Effector memory CD8-positive, alpha-beta T cell (primary cell): ENCODE data around the gene SCML1.
A peak's percentile ranks its signal among the peaks of the same experiment; 100 is the strongest.

Experiments used
- ATAC-seq: fragments of 150-1000 bp; cut with Tn5 transposase; replicated peaks from 2 replicates; pipeline ENCODE4 v1.10.0; 2021; ENCODE audit warnings: mild to moderate bottlenecking, moderate library complexity
- DNase-seq, 3 experiments: peaks; one replicate each; pipeline ENCODE4 v3.0.0; 2021
- H3K27ac Mint-ChIP-seq, 2 donors: one replicate each; pipeline ENCODE4 v1.8.0; 2022; ENCODE audit warnings: mild to moderate bottlenecking in 2 of 2, mixed read lengths in 2 of 2, moderate library complexity in 2 of 2
- H3K27me3 Mint-ChIP-seq, 2 donors: one replicate each; pipeline ENCODE4 v1.8.0; 2022; ENCODE audit warnings: mixed read lengths in 2 of 2
- H3K36me3 Mint-ChIP-seq: one replicate; pipeline ENCODE4 v1.8.0; 2022; ENCODE audit warnings: mild to moderate bottlenecking, moderate library complexity, mixed read lengths; ENCODE audit not compliant: insufficient read depth
- H3K4me1 Mint-ChIP-seq, 2 donors: one replicate each; pipeline ENCODE4 v1.8.0; 2022; ENCODE audit warnings: low read depth in 2 of 2, mixed read lengths in 2 of 2
- H3K4me3 Mint-ChIP-seq, 2 donors: one replicate each; pipeline ENCODE4 v1.8.0; 2022; ENCODE audit warnings: mild to moderate bottlenecking in 2 of 2, mixed read lengths in 2 of 2, moderate library complexity in 2 of 2
- H3K9me3 Mint-ChIP-seq, 2 donors: one replicate each; pipeline ENCODE4 v1.8.0; 2022; ENCODE audit warnings: mixed read lengths in 2 of 2
- total RNA-seq, 9 experiments: gene quantifications; one replicate each; lab custom pipeline; 2026; lab: John Stamatoyannopoulos, UW

SCML1 gene, protein sequence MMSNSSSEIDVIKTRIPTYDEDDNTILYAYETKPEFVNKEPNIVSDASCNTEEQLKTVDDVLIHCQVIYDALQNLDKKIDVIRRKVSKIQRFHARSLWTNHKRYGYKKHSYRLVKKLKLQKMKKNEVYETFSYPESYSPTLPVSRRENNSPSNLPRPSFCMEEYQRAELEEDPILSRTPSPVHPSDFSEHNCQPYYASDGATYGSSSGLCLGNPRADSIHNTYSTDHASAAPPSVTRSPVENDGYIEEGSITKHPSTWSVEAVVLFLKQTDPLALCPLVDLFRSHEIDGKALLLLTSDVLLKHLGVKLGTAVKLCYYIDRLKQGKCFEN
- total RNA-seq = 1.5 to 30.5 (median 3.1) reads per million in 9 experiments

DNA sequence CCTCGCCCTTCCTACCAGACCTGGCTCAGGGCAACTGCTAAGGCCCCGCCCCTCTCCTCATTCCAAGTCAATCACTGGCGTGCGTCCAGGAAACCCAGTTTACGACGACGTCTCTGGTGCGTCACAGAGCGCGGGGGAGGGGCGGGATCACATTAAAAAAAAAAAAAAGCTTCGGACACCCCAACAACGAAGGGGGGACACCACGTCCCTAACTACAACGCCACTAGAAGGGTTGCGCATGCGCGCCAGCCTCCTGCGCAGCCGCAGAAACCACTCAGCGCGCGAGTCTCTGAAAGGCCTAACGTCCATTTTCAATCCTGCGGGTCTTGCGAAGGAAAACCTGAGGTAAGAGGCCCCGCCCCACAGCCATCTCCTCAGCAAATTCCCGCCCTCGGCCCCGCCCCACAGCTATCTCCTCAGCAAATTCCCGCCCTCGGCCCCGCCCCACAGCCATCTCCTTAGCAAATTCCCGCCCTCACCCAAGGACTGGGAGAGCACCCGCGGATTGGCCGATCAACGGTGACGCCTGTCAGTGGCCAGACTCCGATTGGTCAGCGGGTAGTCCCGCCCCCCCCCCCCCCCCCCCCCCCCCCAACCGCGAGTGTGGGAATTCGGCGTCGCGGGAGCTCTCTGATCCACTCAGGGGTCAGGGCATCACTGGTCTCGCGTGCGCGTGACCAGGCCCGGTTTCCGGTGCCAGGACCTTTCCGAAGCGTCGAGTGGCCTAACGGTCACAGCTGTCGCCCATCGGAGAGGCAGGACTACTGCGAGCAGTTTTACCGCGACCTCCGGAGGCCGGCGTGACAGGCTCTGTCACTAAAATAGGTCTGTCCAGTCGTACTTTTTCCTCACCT lies at the start of gene SCML1:
Gene SCML1 (plus strand): TSS at position 638 of the 854 bp plus-strand sequence. CDS start 6,694 bp downstream, outside the sequence.
- peaks cover 6% of the 10 kb centered on the region for H3K36me3 Mint-ChIP-seq
- DNase-seq (peak; percentile 21 to 34 (median 33)), ATAC-seq (peak; percentile 62)
- H3K4me1 Mint-ChIP-seq = peaks cover 14 to 16% of the 10 kb centered on the region in 2 donors
- H3K27me3 Mint-ChIP-seq = peaks cover 6 to 27% of the 10 kb centered on the region in 2 donors
- no peaks in the 10 kb centered on the region for H3K9me3 Mint-ChIP-seq
- H3K27ac Mint-ChIP-seq = peak within 1 kb of the TSS; percentile 58 to 84
- H3K4me3 Mint-ChIP-seq = peak within 1 kb of the TSS; percentile 85 to 86

DNA sequence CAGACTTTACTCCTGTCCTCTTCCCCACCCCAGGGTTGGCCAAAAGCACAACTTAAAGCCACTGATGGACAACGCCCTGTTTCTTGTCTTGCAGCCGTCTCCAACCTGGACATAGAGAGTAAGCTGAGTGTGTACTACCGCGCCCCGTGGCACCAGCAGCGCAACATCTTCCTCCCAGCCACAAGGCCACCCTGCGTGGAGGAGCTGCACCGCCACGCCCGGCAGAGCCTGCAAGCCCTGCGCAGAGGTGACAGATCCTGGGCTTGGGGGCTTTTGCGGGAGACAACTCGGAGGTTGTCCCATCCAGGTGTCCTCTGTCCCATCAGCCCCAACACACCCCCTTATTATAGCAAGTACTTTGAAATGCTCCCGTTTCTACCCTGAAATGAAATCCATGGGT lies 49.6 kb upstream of the SCML1 start:
- no peak for ATAC-seq
- Mint-ChIP-seq H3K4me1 (no peaks in the 10 kb centered on the region), H3K27ac (no peak overlapping the region), H3K4me3 (no peak overlapping the region), H3K36me3 (peaks cover 3% of the 10 kb centered on the region), H3K9me3 (no peaks in the 10 kb centered on the region), H3K27me3 (no peaks in the 10 kb centered on the region)
- DNase-seq = no peak

DNA sequence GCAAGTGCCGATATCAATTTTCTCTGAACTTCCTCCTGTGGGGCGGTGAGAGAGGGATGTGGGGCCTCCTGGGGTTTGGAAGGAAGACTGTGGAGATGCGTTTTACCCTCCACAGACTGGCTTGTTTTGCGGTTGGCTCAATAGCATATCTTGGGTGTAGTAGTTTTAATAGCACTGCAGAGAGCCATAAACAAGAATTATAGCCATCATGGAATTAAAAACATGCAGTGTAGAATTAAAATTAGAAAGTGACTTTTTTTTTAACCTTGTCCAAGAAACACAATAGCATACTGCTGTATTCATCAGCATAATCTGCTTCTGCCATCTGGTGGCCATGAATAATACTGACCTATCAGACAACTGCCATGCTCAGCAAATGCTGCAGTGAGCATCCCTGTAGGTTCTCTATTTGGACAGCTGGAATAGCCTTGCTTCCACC lies 47.3 kb upstream of the SCML1 start:
- H3K4me1 Mint-ChIP-seq = no peaks in the 10 kb centered on the region
- no peaks in the 10 kb centered on the region for H3K27me3 Mint-ChIP-seq
- no peak overlapping the region for H3K4me3 Mint-ChIP-seq
- no peaks in the 10 kb centered on the region for H3K9me3 Mint-ChIP-seq
- H3K36me3 Mint-ChIP-seq = peaks cover 3% of the 10 kb centered on the region
- ATAC-seq (no peak), DNase-seq (peak; percentile 2 to 12 (median 7))
- H3K27ac Mint-ChIP-seq = no peak overlapping the region

DNA sequence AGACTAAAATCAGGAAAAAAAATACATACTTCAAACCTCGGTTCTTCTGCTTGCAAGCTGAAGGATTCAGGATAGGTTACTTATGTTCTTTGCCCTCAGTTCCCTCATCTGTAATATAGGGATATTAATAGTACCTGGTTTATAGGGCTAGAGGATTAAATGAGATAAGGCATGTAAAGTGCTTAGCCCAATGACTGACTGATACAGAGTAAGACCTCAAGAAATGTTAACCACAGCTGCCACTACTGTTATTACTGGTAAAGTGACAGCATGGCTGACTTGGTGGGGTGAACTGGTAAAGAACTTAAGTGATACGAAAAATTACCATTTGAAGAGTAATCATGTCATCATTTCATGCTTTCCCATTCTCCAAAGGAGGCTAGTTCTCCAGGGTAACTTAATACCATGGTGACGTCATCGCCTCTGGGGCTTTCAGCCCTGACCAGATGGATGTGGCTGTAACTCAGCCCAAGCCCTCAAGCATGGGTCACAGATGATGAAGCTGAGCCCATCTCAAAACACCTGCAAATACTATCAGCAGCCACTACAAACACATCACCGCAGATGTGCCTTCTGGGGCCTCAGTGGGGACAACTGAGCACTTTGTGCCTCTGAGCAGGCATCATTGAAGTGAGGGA lies 44.5 kb upstream of the SCML1 start:
- Mint-ChIP-seq H3K4me1 (no peaks in the 10 kb centered on the region), H3K9me3 (no peaks in the 10 kb centered on the region), H3K27me3 (no peaks in the 10 kb centered on the region), H3K27ac (no peak overlapping the region), H3K4me3 (no peak overlapping the region), H3K36me3 (peaks cover 3% of the 10 kb centered on the region)
- DNase-seq (no peak), ATAC-seq (no peak)

DNA sequence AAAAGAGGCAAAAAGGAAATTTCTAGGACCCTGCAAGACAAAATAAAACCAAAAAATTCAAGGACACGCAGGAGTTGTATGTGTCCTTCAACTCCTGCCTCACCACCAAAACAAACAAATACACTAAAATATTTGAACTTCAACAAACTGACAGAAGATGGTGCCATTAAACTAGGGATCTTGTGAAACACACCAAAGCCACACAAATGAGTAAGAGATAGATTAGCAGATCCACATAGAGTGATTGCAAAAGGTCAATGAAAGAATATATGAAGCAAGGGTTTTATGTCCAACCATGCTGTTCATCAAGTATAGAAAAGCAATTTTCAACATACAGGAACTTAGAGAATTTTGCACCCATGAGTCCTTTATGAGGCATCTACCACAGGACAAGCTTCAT lies 40.1 kb upstream of the SCML1 start:
- no peaks in the 10 kb centered on the region for H3K4me1 Mint-ChIP-seq
- H3K9me3 Mint-ChIP-seq = no peaks in the 10 kb centered on the region
- no peak overlapping the region for H3K27ac Mint-ChIP-seq
- DNase-seq (no peak), ATAC-seq (no peak)
- H3K36me3 Mint-ChIP-seq = no peaks in the 10 kb centered on the region
- H3K27me3 Mint-ChIP-seq = peaks cover 0 to 7% of the 10 kb centered on the region in 2 donors
- no peak overlapping the region for H3K4me3 Mint-ChIP-seq

DNA sequence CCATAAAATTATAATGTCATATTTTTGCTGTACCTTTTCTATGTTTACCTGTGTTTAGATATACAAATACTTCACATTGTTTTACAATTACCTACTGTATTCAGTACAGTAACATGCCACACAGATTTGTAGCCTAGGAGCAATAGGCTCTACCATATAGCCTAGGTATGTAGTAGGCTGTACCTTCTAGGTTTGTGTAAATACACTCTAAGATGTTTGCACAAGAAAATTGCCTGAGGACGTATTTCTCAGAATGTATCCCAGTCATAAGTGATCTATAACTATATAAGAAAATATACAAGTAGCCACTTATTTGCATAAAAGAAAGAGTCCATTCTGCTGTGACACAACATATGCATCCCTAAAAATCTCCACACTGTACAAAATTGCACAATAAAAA lies 36.3 kb upstream of the SCML1 start:
- Mint-ChIP-seq H3K36me3 (no peaks in the 10 kb centered on the region), H3K9me3 (no peaks in the 10 kb centered on the region), H3K4me3 (no peak overlapping the region), H3K4me1 (no peaks in the 10 kb centered on the region), H3K27ac (no peak overlapping the region), H3K27me3 (peaks cover 0 to 7% of the 10 kb centered on the region in 2 donors)
- DNase-seq = no peak
- no peak for ATAC-seq

DNA sequence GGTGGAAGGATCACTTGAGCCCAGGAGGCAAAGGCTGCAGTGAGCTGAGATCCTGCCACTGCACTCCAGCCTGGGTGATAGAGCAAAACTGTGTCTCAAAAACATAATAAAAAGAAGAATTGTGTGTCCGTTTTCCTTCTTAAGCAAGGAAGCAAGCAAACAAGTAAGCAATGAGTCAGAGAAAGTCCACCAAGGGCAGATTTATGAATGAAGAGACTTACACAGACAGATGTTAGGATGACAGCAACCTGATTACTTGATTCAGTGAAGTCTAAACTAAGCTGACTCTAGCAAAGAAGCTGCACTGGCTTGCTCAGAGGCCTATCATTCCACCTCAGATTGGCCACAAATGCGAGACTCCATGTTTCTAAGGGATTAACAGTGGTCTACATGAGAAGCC lies 34.1 kb upstream of the SCML1 start:
- no peak overlapping the region for H3K27ac Mint-ChIP-seq
- no peak for ATAC-seq

DNA sequence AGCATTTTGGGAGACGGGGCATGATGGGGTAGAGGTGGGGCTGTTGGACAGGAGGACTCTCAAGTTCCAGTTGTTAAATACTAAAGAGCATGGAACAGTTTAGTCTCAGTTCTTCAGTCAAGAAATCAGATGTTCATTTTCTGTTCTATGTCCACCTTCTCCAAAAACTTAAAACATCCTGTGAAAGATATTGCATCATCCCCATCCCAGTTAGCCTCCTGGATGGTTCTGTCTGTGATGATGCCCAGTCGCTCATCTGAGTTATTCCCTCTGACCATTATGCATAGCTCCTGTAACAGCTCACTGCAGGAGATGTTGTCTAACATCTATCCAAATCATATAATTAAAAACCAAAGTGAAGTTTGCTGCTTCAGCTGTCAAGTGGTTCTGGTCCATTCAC lies 32.1 kb upstream of the SCML1 start:
- Mint-ChIP-seq H3K27ac (no peak overlapping the region), H3K4me1 (no peaks in the 10 kb centered on the region), H3K4me3 (no peak overlapping the region), H3K36me3 (no peaks in the 10 kb centered on the region), H3K9me3 (no peaks in the 10 kb centered on the region), H3K27me3 (peaks cover 0 to 7% of the 10 kb centered on the region in 2 donors)
- ATAC-seq (no peak), DNase-seq (no peak)

More for the DNA sequence above, 34.1 kb upstream of the SCML1 start:
- Mint-ChIP-seq H3K9me3 (no peaks in the 10 kb centered on the region), H3K36me3 (no peaks in the 10 kb centered on the region), H3K4me1 (no peaks in the 10 kb centered on the region), H3K4me3 (no peak overlapping the region), H3K27me3 (peaks cover 0 to 7% of the 10 kb centered on the region in 2 donors)
- DNase-seq = no peak

DNA sequence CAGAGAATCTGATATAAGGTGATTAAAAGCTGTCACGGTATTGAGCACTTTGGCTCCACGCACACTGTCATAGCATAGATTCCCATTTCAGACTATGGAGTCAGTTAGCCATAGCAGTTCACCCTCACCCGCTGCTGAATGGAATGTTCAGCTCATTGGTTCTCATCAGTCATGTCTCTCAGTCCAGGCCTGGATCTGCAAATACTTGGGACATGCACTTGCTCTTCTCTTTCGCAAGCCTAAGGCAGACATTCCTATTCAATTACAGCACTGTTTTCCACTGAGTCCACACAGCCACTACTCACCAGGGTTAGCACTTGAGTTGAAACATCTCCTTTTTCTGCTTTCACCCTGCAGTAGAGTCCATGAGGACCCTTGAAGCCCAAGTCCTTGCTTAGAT lies 30.6 kb upstream of the SCML1 start:
- H3K4me3 Mint-ChIP-seq = no peak overlapping the region
- no peaks in the 10 kb centered on the region for H3K36me3 Mint-ChIP-seq
- ATAC-seq = no peak
- DNase-seq = no peak
- H3K27ac Mint-ChIP-seq = no peak overlapping the region
- no peaks in the 10 kb centered on the region for H3K9me3 Mint-ChIP-seq
- no peaks in the 10 kb centered on the region for H3K4me1 Mint-ChIP-seq
- H3K27me3 Mint-ChIP-seq = peaks cover 0 to 4% of the 10 kb centered on the region in 2 donors

DNA sequence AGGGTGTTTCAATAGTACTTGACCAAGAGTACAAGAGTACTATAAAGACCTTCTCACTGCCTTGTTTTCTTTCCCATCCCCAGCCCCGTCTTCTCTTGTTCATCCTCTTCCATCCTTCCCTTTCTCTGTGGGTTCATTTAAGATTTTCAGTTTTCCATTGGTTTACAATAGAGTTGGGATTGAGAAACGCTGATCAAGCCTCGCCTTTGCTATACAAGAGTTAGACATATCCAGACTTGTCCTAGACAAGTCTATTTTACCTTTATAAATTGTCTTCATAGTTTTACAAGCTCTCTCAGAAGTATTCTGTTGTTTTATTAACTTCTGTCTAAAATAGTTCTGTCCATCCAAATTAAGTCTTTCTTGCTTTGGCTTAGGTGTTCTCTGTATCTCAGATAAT lies 29.6 kb upstream of the SCML1 start:
- Mint-ChIP-seq H3K27ac (no peak overlapping the region), H3K27me3 (no peaks in the 10 kb centered on the region), H3K36me3 (no peaks in the 10 kb centered on the region), H3K9me3 (no peaks in the 10 kb centered on the region), H3K4me1 (no peaks in the 10 kb centered on the region), H3K4me3 (no peak overlapping the region)
- DNase-seq = no peak
- no peak for ATAC-seq

DNA sequence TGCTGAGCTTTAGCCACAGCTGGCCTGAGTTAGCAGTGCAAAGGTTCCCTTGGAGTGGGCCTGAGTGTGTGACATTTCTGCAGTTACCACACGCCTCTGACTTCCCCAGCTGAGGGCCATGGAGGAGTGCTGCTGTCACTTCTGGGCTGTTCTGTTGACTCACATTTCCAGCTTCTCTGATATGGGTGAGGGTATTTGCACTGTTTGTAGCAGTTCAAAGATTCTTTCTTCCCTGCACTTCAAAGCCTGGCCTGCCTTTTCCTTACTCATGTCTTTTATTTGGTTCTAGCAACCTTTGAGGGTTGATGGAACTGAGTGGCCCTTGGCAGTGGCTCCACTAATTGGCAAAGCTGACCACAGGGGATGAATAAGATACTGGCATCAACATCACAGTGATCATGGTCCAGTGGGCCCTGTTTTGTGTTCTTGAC lies 26.4 kb upstream of the SCML1 start:
- H3K4me1 Mint-ChIP-seq = no peaks in the 10 kb centered on the region
- H3K27ac Mint-ChIP-seq = no peak overlapping the region
- H3K4me3 Mint-ChIP-seq = no peak overlapping the region
- no peak for ATAC-seq
- no peaks in the 10 kb centered on the region for H3K27me3 Mint-ChIP-seq
- H3K9me3 Mint-ChIP-seq = no peaks in the 10 kb centered on the region
- H3K36me3 Mint-ChIP-seq = no peaks in the 10 kb centered on the region
- no peak for DNase-seq

DNA sequence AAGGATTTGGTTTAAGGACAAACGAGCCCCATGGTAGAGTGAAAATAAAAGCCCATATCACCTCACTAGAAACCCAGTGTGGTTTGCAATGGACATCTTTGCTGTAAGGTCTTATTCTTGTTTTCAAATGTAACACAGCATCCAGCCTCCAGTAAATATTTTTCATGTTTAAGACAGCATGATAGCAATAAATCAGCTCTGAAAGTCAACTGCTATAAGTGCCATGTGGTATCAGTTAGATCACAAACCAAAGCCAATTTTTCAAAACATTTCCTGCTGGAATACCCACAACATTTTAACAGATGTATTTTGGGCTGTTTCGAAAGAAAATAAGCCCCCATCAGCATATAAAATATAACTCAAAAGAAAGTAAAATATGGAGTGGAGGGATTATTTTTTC lies 24.0 kb upstream of the SCML1 start:
- H3K27me3 Mint-ChIP-seq = no peaks in the 10 kb centered on the region
- no peak overlapping the region for H3K4me3 Mint-ChIP-seq
- H3K4me1 Mint-ChIP-seq = no peaks in the 10 kb centered on the region
- ATAC-seq = no peak
- no peaks in the 10 kb centered on the region for H3K9me3 Mint-ChIP-seq
- H3K27ac Mint-ChIP-seq = no peak overlapping the region
- H3K36me3 Mint-ChIP-seq = no peaks in the 10 kb centered on the region
- no peak for DNase-seq

DNA sequence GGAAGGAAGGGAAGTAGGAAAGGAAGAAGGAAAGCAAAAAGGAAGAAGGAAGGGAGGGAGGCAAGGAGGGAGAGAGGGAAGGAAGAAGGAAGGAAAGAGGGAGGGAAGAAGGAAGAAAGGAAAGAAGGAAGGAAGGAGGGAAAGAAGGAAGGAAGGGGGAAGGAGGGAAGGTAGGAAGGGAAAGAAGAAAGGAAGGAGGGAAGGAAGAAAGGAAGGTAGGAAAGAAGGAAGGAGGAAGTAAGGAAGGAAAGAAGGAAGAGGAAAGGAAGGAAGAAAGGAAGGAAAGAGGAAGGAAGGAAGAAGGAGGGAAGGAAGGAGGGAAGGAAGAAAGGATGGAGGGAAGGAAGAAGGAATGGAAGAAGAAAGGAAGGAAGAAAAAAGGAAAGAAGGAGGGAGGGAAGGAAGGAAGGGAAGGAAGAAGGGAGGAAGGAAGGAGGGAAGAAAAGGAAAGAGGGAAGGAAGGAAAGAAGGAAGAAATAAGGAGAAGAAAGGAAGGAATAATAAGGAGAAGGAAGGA lies 18.6 kb upstream of the SCML1 start:
- Mint-ChIP-seq H3K4me1 (no peaks in the 10 kb centered on the region), H3K4me3 (no peak overlapping the region), H3K27me3 (no peaks in the 10 kb centered on the region), H3K36me3 (no peaks in the 10 kb centered on the region), H3K9me3 (no peaks in the 10 kb centered on the region), H3K27ac (no peak overlapping the region)
- DNase-seq (no peak), ATAC-seq (no peak)
